Prostate gland (tissue), 2 donors: ENCODE results near the gene RAB36. TPM values are rescaled to one million over a fixed set of nuclear protein-coding genes. Genes with fewer than 3 reads are reported as not detected.
A peak's percentile ranks its signal among the peaks of the same experiment; 100 is the strongest.

Source experiments
- DNase-seq: peaks from one replicate; pipeline ENCODE4 v3.0.0-alpha.2; 2019; ENCODE audit warnings: low spot score
- H3K27ac ChIP-seq, 2 donors: fragments of 200-600 bp; sonication (generic); 2 replicates each; pipeline ENCODE4 v1.5.1; 2017 to 2019
- H3K27me3 ChIP-seq: fragments of 200-600 bp; sonication (generic); replicated peaks from 2 replicates; pipeline ENCODE4 v1.5.1; 2019; ENCODE audit not compliant: insufficient read depth
- H3K36me3 ChIP-seq, 2 donors: fragments of 200-600 bp; sonication (generic); 1 replicate in 1 of 2; 2 replicates in 1 of 2; pipeline versions ENCODE4 v1.5.1 to v1.8.1; 2017 to 2019
- H3K4me1 ChIP-seq: fragments of 200-600 bp; sonication (generic); replicated peaks from 2 replicates; pipeline ENCODE4 v1.5.1; 2019
- H3K4me3 ChIP-seq, 2 donors: fragments of 200-600 bp; sonication (generic); 2 replicates each; pipeline ENCODE4 v1.5.1; 2017 to 2019
- H3K9me3 ChIP-seq: fragments of 200-600 bp; sonication (generic); 2 replicates; pipeline ENCODE4 v1.5.1; 2017
- POLR2A ChIP-seq: fragments of 450-650 bp; IDR thresholded peaks from one replicate; pipeline ENCODE4 v1.6.1; 2016; ENCODE audit warnings: antibody characterized with exemption, mild to moderate bottlenecking
- POLR2AphosphoS5 ChIP-seq: sonication (generic); formaldehyde crosslinking; IDR thresholded peaks from one replicate; pipeline ENCODE4 v1.6.1; 2017; ENCODE audit warnings: antibody characterized with exemption
- WGBS: methylation state at CpG from one replicate; pipeline ENCODE4 v1.1.5; 2018; 5-methylcytosine and 5-hydroxymethylcytosine counted together
- intact Hi-C: fragments of 100-400 bp; cut with DNase I; formaldehyde crosslinking; loops from one replicate; pipeline ENCODE4 v1.14.2; 2022
- total RNA-seq, 2 donors: library from RNA; depleted of rRNA; stranded (reverse); fragments of >200 nt; gene quantifications; one replicate each; pipeline ENCODE4 v1.1.0, GENCODE V29; 2016
- TF ChIP-seq, protein P1 (sequence below), 4 experiments: fragments of 200-600 bp in 2 of 4; fragments of 450-650 bp in 2 of 4; sonication (generic) in 2 of 4; IDR thresholded peaks; 1 replicate in 3 of 4; 2 replicates in 1 of 4; pipeline ENCODE4 v1.5.1; 2016 to 2019; ENCODE audit warnings: antibody characterized with exemption in 4 of 4, mild to moderate bottlenecking in 2 of 4, moderate library complexity in 2 of 4

The RAB36 gene
- total RNA-seq, 2 donors from 2014 or later: 4.1 to 12.7 TPM

DNA sequence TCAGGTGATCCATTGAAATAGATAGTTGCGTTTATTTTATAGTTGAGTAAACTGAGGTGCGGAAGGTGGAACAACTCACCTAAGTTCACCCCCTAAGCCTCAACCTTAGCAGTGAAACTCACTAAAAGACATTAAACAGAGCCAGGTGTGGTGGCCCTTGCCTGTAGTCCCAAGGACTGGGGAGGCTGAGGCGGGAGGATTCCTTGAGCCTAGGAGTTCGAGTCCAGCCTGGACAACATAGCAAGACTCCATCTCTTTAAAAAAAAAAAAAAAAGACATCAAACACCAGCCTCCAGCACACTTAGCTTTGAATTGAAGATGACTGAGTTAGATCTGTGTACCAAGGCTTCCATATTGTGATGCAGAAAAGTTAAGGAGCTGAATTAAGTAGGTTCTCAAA lies 845 bp upstream of the RAB36 start:
- TF ChIP-seq, protein P1, sequence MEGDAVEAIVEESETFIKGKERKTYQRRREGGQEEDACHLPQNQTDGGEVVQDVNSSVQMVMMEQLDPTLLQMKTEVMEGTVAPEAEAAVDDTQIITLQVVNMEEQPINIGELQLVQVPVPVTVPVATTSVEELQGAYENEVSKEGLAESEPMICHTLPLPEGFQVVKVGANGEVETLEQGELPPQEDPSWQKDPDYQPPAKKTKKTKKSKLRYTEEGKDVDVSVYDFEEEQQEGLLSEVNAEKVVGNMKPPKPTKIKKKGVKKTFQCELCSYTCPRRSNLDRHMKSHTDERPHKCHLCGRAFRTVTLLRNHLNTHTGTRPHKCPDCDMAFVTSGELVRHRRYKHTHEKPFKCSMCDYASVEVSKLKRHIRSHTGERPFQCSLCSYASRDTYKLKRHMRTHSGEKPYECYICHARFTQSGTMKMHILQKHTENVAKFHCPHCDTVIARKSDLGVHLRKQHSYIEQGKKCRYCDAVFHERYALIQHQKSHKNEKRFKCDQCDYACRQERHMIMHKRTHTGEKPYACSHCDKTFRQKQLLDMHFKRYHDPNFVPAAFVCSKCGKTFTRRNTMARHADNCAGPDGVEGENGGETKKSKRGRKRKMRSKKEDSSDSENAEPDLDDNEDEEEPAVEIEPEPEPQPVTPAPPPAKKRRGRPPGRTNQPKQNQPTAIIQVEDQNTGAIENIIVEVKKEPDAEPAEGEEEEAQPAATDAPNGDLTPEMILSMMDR (IDR thresholded peaks at IDR 0.05): no peak
- TF ChIP-seq POLR2A (no peak), POLR2AphosphoS5 (no peak)
- no peak for DNase-seq
- intact Hi-C loops: no loop called here
- H3K9me3 ChIP-seq: no peaks in the 10 kb centered on the region
- peak overlapping the region in 1 of 2 donors; percentile 39 for H3K27ac ChIP-seq
- H3K27me3 ChIP-seq: no peaks in the 10 kb centered on the region
- 85% methylated on average over 4 of the region's 4 CpGs for WGBS
- no peak overlapping the region for H3K4me3 ChIP-seq
- no peaks in the 10 kb centered on the region for H3K36me3 ChIP-seq
- H3K4me1 ChIP-seq: peaks cover 23% of the 10 kb centered on the region

DNA sequence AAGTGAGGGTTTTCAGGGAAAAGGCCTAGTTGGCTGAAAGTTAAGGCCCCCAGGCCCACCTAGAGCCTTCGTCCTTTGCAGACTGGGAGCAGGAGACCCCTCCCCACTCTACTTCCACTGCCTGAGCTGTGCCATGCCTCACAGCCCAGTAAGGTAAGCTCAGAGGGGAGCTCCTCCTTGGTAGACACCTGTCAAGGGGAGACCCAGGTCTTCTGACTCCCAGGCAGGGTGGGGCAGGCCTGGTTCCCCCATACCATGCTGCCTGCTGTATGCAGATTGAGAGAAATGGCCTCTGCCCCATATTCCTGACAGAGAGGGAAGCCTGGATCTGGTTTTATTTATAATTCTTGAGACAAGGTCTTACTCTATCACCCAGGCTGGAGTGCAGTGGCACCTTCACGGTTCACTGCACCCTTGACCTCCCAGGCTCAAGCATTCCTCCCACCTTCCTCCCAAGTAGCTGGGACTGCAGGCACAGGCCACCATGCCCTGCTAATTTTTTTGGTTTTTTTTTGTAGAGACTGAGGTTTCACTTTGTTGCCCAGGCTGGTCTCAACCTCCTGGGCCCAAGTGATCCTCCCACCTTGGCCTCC lies 697 bp downstream of the RAB36 start:
- Histone ChIP-seq H3K27me3 (no peaks in the 10 kb centered on the region), H3K27ac (peak overlapping the region; percentile 46 to 58), H3K4me1 (peaks cover 23% of the 10 kb centered on the region), H3K36me3 (no peaks in the 10 kb centered on the region), H3K4me3 (peak overlapping the region; percentile 36 to 46), H3K9me3 (no peaks in the 10 kb centered on the region)
- WGBS: 46% methylated on average over 2 of the region's 2 CpGs
- intact Hi-C loops: no loop called here
- no peak for DNase-seq
- TF ChIP-seq POLR2AphosphoS5: no peak
- no peak for TF ChIP-seq POLR2A
- TF ChIP-seq, protein P1 (IDR thresholded peaks at IDR 0.05): no peak

DNA sequence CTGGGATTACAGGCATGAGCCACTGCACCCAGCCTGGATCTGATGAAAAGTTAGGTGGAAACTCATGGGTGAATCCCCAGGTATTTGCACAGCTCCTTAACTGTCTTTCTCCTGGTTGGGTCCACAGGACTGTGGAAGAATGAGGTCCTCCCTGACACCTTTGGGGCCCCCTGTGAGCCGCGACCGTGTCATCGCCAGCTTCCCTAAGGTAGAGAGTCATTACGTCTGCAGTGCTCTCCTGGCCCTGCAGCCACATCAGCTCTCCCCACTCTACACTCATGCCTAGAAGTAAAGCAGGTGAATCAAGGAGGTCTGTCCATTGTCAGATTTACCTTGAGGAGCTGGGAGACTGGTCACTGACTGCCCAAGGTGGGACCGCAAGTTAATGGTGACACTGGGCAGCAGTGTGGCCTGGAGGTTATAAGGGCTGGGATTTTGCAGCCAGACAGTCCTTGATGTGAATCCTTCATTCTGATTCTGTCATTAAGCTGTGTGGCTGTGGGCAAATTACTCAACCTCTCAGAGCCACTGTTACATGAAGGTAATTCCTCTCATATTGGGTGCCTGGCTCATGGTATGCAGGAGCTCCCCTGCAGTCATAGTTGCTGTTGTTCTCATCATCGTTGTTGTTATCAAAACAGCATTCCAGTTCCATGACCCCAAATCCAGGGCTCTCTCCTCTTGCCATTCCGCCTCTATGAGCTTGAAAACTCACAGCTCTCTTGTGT lies 1.4 kb downstream of the RAB36 start:
- DNase-seq: no peak
- H3K4me1 ChIP-seq: peaks cover 23% of the 10 kb centered on the region
- intact Hi-C loops: no loop called here
- no peaks in the 10 kb centered on the region for H3K36me3 ChIP-seq
- no peak overlapping the region for H3K4me3 ChIP-seq
- no peaks in the 10 kb centered on the region for H3K27me3 ChIP-seq
- 84% methylated on average over 8 of the region's 8 CpGs for WGBS
- H3K9me3 ChIP-seq: no peaks in the 10 kb centered on the region
- TF ChIP-seq POLR2A (no peak), POLR2AphosphoS5 (no peak)
- TF ChIP-seq, protein P1 (IDR thresholded peaks at IDR 0.05): no peak
- H3K27ac ChIP-seq: peak overlapping the region; percentile 5 to 64

DNA sequence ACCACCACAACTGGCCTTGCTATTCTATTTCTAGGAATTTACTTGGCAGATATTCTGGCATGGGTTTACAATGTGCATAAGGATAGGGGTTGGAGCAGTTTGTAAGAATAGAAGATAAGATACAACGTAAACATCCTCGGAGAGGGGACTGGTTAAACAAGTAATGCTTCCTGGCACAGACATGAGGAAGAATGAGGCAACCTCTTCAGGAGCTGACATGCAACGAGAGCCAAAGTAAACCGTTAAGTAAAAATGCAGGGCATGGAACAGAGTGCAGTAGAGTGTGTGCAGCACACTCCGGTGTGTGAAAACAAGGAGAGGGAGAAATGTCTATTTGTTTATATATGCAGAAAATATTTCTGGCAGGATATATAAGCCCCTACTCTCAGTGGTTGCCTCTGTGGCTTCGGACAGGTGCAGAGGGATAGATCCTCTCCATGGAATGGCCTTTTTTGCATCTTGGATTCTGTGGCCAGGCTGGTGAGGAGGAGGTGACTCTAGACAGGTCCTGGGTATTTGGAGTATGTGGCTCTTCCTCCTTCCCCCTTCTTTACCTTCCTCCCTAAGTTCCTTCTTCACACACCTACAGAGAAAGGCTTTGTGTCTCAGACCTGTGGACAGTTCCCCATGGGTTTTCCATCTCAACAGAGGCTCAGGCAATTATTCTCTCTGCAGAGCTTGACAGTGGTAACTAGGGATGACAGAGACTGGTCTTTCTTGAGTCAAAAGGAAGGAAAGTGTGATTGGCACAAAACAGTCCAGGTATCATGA lies 2.5 kb downstream of the RAB36 start:
- peak; percentile 88 for DNase-seq
- H3K36me3 ChIP-seq: no peaks in the 10 kb centered on the region
- no peak for TF ChIP-seq POLR2A
- TF ChIP-seq, protein P1 (IDR thresholded peaks at IDR 0.05): no peak
- peak; percentile 99 for TF ChIP-seq POLR2AphosphoS5
- peaks cover 23% of the 10 kb centered on the region for H3K4me1 ChIP-seq
- H3K27me3 ChIP-seq: no peaks in the 10 kb centered on the region
- 18% methylated on average over 6 of the region's 6 CpGs for WGBS
- H3K9me3 ChIP-seq: no peaks in the 10 kb centered on the region
- H3K27ac ChIP-seq: peak overlapping the region; percentile 5 to 64
- H3K4me3 ChIP-seq: no peak overlapping the region
- intact Hi-C loops: no loop called here
